Natural killer cell (primary cell): ENCODE measurements around the gene TTLL9. TPM values are rescaled to one million over a fixed set of nuclear protein-coding genes. Genes with fewer than 3 reads are reported as not detected.

Experiments used
- ATAC-seq, 3 donors: fragments of 150-1000 bp in 2 of 3; fragments of 200-7000 bp in 1 of 3; cut with Tn5 transposase; 1 replicate in 1 of 3; 2 replicates in 2 of 3; pipeline ENCODE4 v1.10.0; 2021; ENCODE audit warnings: mild to moderate bottlenecking in 2 of 3, moderate library complexity in 2 of 3
- DNase-seq, 2 donors: peaks; one replicate each; pipeline versions ENCODE4 v3.0.0 to v3.0.0-alpha.2; 2013 to 2021; ENCODE audit warnings: mixed read lengths in 1 of 2
- H3K27ac ChIP-seq: one replicate; pipeline ENCODE4 v1.5.1; 2013; ENCODE audit warnings: mild to moderate bottlenecking, low read length
- H3K27me3 ChIP-seq: one replicate; pipeline ENCODE4 v1.6.1; 2013; ENCODE audit warnings: low read length; ENCODE audit not compliant: control insufficient read depth, insufficient read depth
- H3K36me3 ChIP-seq: one replicate; pipeline ENCODE4 v1.6.1; 2013; ENCODE audit warnings: low read length; ENCODE audit not compliant: control insufficient read depth, insufficient read depth
- H3K4me1 ChIP-seq: one replicate; pipeline ENCODE4 v1.6.1; 2013; ENCODE audit warnings: low read length; ENCODE audit not compliant: control insufficient read depth, insufficient read depth
- H3K4me3 ChIP-seq: one replicate; pipeline ENCODE4 v1.5.1; 2013; ENCODE audit warnings: low read length
- H3K9me3 ChIP-seq: one replicate; pipeline ENCODE4 v1.6.1; 2013; ENCODE audit warnings: low read length; ENCODE audit not compliant: control insufficient read depth, insufficient read depth
- H3K27ac Mint-ChIP-seq, 2 donors: one replicate each; pipeline ENCODE4 v1.8.0; 2022; ENCODE audit warnings: mild to moderate bottlenecking in 2 of 2, mixed read lengths in 2 of 2, moderate library complexity in 1 of 2
- H3K27me3 Mint-ChIP-seq, 2 donors: one replicate each; pipeline ENCODE4 v1.8.0; 2022; ENCODE audit warnings: low read depth in 2 of 2, mixed read lengths in 2 of 2
- H3K36me3 Mint-ChIP-seq: one replicate; pipeline ENCODE4 v1.8.0; 2022; ENCODE audit warnings: mixed read lengths
- H3K4me1 Mint-ChIP-seq, 2 donors: one replicate each; pipeline ENCODE4 v1.8.0; 2022; ENCODE audit warnings: mixed read lengths in 2 of 2
- H3K4me3 Mint-ChIP-seq: one replicate; pipeline ENCODE4 v1.8.0; 2022; ENCODE audit warnings: mild to moderate bottlenecking, moderate library complexity, mixed read lengths
- H3K9me3 Mint-ChIP-seq, 2 donors: one replicate each; pipeline ENCODE4 v1.8.0; 2022; ENCODE audit warnings: mixed read lengths in 2 of 2
- CTCF ChIP-seq: fragments of 200-600 bp; IDR thresholded peaks from one replicate; pipeline ENCODE4 v1.8.0; 2022; ENCODE audit warnings: antibody characterized with exemption
- WGBS: methylation state at CpG from one replicate; pipeline ENCODE4 v1.1.7; 2013; ENCODE audit warnings: missing lambda C conversion rate; ENCODE audit not compliant: insufficient coverage; 5-methylcytosine and 5-hydroxymethylcytosine counted together
- intact Hi-C: fragments of 100-400 bp; cut with micrococcal nuclease; formaldehyde crosslinking; loops from one replicate; pipeline ENCODE4 v1.14.2; 2022
- total RNA-seq, 4 donors: library from RNA; stranded (reverse); fragments of 120-200 nt in 1 of 4; gene quantifications; one replicate each; pipeline versions ENCODE4 v1.2.3 to v1.2.4, GENCODE V29; 2013 to 2022

TTLL9 gene
- total RNA-seq, 3 donors from 2014 or later (not counting 1 experiment from before 2014, with no cell fraction given) = not detected

GRCh38 chr20:31930779-31931178 lies 60.3 kb downstream of the TTLL9 start:
- Histone ChIP-seq H3K27ac (no peak overlapping the region), H3K27me3 (no peaks in the 10 kb centered on the region), H3K4me1 (no peaks in the 10 kb centered on the region), H3K4me3 (no peak overlapping the region), H3K9me3 (no peaks in the 10 kb centered on the region), H3K36me3 (no peaks in the 10 kb centered on the region)
- Mint-ChIP-seq H3K9me3 (no peaks in the 10 kb centered on the region), H3K4me3 (no peak overlapping the region), H3K27ac (no peak overlapping the region), H3K4me1 (no peaks in the 10 kb centered on the region), H3K36me3 (no peaks in the 10 kb centered on the region), H3K27me3 (peaks cover 7 to 8% of the 10 kb centered on the region in 2 donors)
- intact Hi-C loops = no loop called here
- 37% methylated on average over 2 of the region's 5 CpGs for WGBS
- TF ChIP-seq CTCF = no peak
- ATAC-seq = no peak
- no peak for DNase-seq

- H3K27ac ChIP-seq = no peak overlapping the region
- H3K36me3 ChIP-seq = no peaks in the 10 kb centered on the region
- H3K27me3 ChIP-seq = no peaks in the 10 kb centered on the region
- no peaks in the 10 kb centered on the region for H3K9me3 ChIP-seq
- H3K4me1 ChIP-seq = no peaks in the 10 kb centered on the region
- Mint-ChIP-seq H3K27me3 (peaks cover 4 to 8% of the 10 kb centered on the region in 2 donors), H3K4me1 (no peaks in the 10 kb centered on the region), H3K9me3 (no peaks in the 10 kb centered on the region), H3K36me3 (no peaks in the 10 kb centered on the region), H3K27ac (no peak overlapping the region), H3K4me3 (no peak overlapping the region)
- intact Hi-C loops = no loop called here
- DNase-seq (no peak), ATAC-seq (no peak)
- no peak for TF ChIP-seq CTCF
- no peak overlapping the region for H3K4me3 ChIP-seq
- 91% methylated on average over 10 of the region's 10 CpGs for WGBS
These were observed 63.3 kb downstream of the TTLL9 start for GRCh38 chr20:31933698-31934097.

GRCh38 chr20:31934491-31934890 lies 64.1 kb downstream of the TTLL9 start:
- H3K9me3 ChIP-seq = no peaks in the 10 kb centered on the region
- intact Hi-C loops = no loop called here
- ATAC-seq (no peak), DNase-seq (no peak)
- peaks cover 0 to 8% of the 10 kb centered on the region in 2 donors for H3K27me3 Mint-ChIP-seq
- H3K4me1 ChIP-seq = no peaks in the 10 kb centered on the region
- H3K4me3 ChIP-seq = no peak overlapping the region
- H3K27ac Mint-ChIP-seq = no peak overlapping the region
- TF ChIP-seq CTCF = no peak
- no peaks in the 10 kb centered on the region for H3K36me3 ChIP-seq
- H3K9me3 Mint-ChIP-seq = no peaks in the 10 kb centered on the region
- no peaks in the 10 kb centered on the region for H3K27me3 ChIP-seq
- H3K27ac ChIP-seq = no peak overlapping the region
- no peak overlapping the region for H3K4me3 Mint-ChIP-seq
- no peaks in the 10 kb centered on the region for H3K36me3 Mint-ChIP-seq
- H3K4me1 Mint-ChIP-seq = no peaks in the 10 kb centered on the region
- WGBS = 90% methylated on average over 14 of the region's 14 CpGs

GRCh38 chr20:31934968-31935764 lies 64.7 kb downstream of the TTLL9 start:
- intact Hi-C loops = no loop called here
- Mint-ChIP-seq H3K4me1 (no peaks in the 10 kb centered on the region), H3K27ac (no peak overlapping the region), H3K36me3 (no peaks in the 10 kb centered on the region), H3K4me3 (no peak overlapping the region), H3K27me3 (peaks cover 0 to 8% of the 10 kb centered on the region in 2 donors), H3K9me3 (no peaks in the 10 kb centered on the region)
- ATAC-seq (no peak), DNase-seq (no peak)
- H3K27ac ChIP-seq = no peak overlapping the region
- no peaks in the 10 kb centered on the region for H3K36me3 ChIP-seq
- WGBS = 82% methylated on average over 7 of the region's 8 CpGs
- no peaks in the 10 kb centered on the region for H3K9me3 ChIP-seq
- no peak for TF ChIP-seq CTCF
- H3K4me3 ChIP-seq = no peak overlapping the region
- no peaks in the 10 kb centered on the region for H3K4me1 ChIP-seq
- no peaks in the 10 kb centered on the region for H3K27me3 ChIP-seq
